Left lobe of liver (tissue), 2 donors: ENCODE data around the gene OPN5. TPM values are rescaled to one million over a fixed set of nuclear protein-coding genes. Genes with fewer than 3 reads are reported as not detected.

Source experiments
- ATAC-seq: fragments of 200-7000 bp; cut with Tn5 transposase; one replicate; pipeline ENCODE4 v1.9.1; 2020; ENCODE audit warnings: mild to moderate bottlenecking, moderate library complexity
- DNase-seq: peaks from one replicate; pipeline ENCODE4 v3.0.0-alpha.2; 2020; ENCODE audit warnings: low spot score
- total RNA-seq: library from RNA; stranded (reverse); gene quantifications from one replicate; pipeline ENCODE4 v1.2.1, GENCODE V29; 2021
- donor health status: DM: no; HTN: no; CAD: no; lungs with moderate emphysema.
- donor health status: DM: no; HTN: yes; CAD: no.

Gene OPN5
- total RNA-seq, 1 donor from 2014 or later = not detected

DNA sequence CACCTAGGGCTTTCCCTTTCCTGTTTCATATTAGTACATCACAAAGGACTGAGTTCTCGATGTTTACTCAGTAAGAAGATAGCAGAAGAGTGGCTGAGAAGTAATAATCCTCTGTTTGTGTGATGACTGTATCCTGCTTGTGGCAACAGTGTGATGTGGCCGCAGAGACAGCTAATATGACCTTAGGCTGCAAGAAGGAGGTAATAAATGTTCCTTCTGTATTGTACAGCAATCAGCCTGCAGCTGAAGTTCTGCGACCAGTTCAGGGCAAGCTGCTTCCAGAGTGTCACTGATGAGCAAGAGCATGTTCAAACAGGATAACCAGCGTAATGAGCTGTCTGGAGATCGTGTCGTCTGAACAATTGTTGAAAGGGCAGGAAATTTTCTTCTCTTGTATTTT is 70.9 kb downstream of the OPN5 start:
- DNase-seq (no peak), ATAC-seq (no peak)

DNA sequence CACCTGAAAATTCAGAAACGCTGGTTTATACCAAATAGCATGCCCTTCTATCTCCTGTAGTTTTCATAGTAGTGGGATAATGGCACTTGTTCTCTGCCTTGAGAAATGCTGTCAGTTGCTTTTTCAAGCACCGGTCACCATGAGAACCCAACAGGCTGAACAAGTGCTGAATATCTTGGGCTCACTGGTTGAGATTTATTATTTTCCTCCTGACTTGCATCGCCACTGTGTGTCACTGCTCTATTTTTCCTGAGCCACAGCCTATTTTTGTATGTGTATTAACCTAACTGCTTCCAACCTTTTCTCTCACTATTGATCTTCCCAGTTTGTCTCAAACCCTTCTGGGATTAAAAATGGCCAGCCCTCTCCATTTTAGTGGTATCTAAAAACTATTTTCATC is 71.9 kb downstream of the OPN5 start:
- DNase-seq (no peak), ATAC-seq (no peak)

DNA sequence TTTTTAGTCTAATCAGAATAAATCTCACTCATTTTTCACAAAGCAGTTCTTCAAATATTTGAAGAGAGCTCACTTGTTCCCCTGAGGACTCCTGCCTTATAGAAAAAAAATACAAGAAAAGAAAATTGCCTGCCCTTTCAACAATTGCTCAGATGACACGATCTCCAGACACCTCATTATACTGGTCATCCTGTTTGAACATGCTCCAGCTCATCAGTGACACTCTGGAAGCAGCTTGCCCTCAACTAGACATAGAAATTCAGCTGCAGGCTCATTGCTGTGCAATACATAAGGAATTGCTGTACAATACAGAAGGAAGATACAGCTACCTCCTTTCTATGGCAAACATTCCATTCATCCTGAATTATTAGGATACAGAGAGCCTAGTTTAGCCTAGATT is 73.1 kb downstream of the OPN5 start:
- DNase-seq (no peak), ATAC-seq (no peak)

DNA sequence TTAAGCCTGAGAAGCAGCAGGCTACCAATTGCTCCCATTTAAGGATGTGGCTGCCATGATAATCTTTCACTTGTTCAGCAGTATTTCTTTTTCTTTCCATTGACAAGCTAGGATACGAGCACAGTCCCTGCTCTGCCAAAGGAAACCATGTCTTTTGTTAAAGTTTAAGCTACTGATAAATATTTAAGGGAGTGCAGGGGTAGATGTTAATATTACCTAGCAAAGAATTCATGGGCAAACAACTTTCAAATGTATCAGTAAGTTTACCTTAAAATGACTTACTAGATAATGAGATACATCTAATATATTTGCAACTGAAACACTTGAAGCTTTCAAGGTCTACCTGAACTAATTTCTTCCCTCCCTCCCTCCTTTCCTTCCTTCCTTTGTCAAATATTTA is 77.3 kb downstream of the OPN5 start:
- DNase-seq (no peak), ATAC-seq (no peak)

DNA sequence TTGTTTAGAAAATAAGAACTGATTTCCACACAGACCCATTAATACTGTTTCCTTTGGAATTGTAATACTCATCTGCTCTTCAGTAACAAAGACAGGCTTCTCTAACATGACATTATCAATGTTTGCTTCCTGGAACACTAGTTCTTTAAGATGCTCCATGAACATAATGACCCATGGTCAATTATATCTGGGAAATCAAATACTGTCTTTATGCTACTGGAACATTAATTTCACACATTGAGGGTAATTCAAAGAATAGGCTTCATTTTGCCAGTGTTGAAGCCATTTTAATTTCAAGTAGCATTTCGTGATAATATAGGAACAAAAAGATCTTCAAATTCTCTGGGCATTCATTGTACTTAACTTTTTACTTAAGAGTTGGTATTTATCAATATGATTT is 80.9 kb downstream of the OPN5 start:
- ATAC-seq (no peak), DNase-seq (no peak)

DNA sequence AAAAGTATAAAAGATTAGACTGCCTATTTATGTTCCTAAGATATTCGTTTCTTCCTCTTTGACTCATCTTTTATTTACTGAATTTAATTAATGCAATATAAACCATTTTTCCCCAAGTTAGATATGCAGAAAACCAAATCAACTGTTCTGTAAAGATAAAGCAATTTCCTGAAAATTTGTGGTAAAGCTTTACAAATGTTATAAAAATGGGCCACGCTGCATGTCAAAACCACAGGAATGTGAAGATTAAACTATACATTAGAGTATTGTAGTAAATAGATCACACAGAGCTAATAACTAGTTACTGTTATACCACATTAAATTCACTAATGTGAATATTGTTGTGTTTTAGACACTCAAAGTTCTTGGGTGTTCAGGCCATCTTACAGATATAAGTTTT is 83.4 kb downstream of the OPN5 start:
- no peak for DNase-seq
- ATAC-seq = no peak

DNA sequence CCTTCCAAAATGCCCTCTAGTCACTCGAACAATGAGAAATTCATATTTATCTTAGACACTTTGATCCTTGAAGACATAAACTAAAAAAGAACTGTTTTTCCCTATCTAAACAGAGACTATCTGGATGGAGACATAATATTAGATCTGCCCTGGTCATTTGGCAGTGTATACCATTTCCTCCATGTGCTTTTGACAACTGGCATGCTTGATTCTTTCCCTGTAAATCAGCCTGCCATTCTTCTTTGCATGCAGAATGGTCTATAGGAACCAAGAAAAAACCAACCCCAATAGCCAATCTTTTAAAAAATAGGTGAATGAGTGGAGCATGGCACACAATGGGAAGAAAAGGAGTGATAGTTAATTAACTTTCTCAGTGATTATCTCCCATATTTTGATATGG is 93.8 kb downstream of the OPN5 start:
- no peak for DNase-seq
- ATAC-seq = no peak

Other genes with a start within 250 kb of the OPN5 start
- gene ADGRF4, start 83.5 kb upstream of the OPN5 start, total RNA-seq = not detected